Activated CD4-positive, CD25-positive, alpha-beta regulatory T cell treated with anti-CD3 and anti-CD28 coated beads, Interleukin-2, amount 50 U/mL, for 72 hours (primary cell): ENCODE measurements around the gene NDUFB6.

Source experiments
- DNase-seq: peaks from one replicate; pipeline ENCODE4 v3.0.0; 2021

NDUFB6 gene

DNA sequence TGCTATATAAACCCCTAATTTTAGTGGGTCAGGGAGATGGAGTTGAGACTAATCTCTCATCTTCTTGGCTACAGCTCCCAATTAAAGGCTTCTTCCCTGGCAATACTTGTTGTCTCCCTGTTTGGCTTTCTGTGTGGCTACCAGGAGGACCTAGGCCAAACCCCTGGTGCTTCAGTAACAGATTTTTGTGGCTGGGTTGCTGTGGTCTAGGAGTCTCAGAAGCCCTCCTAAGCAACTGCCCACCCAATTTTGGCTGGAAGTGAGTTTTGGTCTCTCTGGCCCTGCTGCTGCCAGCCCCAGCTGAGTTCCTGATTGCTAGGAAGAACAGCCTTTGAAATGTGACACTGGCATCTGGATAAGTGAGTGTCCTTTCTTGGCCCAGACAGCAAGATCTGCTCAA is 56.7 kb downstream of the NDUFB6 start:
- no peak for DNase-seq

DNA sequence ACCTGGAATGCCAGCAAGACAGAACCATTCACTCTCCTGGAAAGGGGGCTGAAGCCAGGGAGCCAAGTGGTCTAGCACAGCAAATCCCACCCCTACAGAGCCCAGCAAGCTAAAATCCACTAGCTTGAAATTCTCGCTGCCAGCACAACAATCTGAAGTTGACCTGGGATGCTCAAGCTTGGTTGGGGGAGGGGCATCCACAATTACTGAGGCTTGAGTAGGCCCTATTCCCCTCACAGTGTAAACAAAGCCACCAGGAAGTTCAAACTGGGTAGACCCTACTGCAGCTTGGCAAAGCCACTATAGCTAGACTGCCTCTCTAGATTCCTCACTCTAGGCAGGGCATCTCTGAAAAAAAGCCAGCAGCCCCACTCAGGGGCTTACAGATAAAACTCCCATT is 64.2 kb downstream of the NDUFB6 start:
- DNase-seq = no peak

DNA sequence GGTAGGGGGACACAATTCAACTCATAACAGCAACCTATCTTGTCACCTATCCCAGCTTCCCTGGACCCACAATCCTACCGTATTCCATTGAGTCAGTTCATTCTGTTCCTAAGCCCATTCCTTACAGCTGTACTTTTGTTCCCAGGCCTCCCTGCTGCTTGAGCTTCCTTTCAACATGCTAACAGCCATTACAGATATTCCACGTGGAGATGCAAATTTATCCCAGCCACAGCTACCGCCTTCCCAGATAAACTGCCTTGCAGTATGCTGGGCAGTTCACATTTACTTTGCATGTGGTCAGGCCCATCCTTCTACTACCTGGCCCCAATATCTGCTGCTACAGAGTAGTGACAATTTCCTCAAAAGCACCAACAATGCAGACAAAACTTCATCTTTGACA is 70.0 kb downstream of the NDUFB6 start:
- DNase-seq = no peak
